Measurements from ENCODE around the gene GNG3. TPM values are rescaled to one million over a fixed set of nuclear protein-coding genes. Genes with fewer than 3 reads are reported as not detected.

GNG3 gene
- total RNA-seq, 1 donor from 2014 or later: not detected

GRCh38 chr11:62716206-62716605 lies 8.7 kb downstream of the GNG3 start:
- TF ChIP-seq CTCF (IDR thresholded peaks at IDR 0.05): no peak
- Histone ChIP-seq H3K36me3 (peaks cover 89 to 97% of the 10 kb centered on the region in 2 donors), H3K27me3 (no peaks in the 10 kb centered on the region), H3K27ac (no peak overlapping the region), H3K4me3 (no peak overlapping the region), H3K4me1 (no peaks in the 10 kb centered on the region), H3K9me3 (no peaks in the 10 kb centered on the region)
- DNase-seq (ENCODE audit: low spot score in 2 of 2): no peak
- intact Hi-C loops (cut with DNase I): no loop called here

- H3K9me3 ChIP-seq: no peaks in the 10 kb centered on the region
- intact Hi-C loops (cut with DNase I): no loop called here
- peaks cover 90 to 99% of the 10 kb centered on the region in 2 donors for H3K36me3 ChIP-seq
- DNase-seq (ENCODE audit: low spot score in 2 of 2): no peak
- H3K27ac ChIP-seq: no peak overlapping the region
- no peak for TF ChIP-seq CTCF (IDR thresholded peaks at IDR 0.05)
- H3K4me3 ChIP-seq: no peak overlapping the region
- no peaks in the 10 kb centered on the region for H3K27me3 ChIP-seq
- H3K4me1 ChIP-seq: no peaks in the 10 kb centered on the region
Observed at GRCh38 chr11:62716816-62717215, 9.3 kb downstream of the GNG3 start.

- intact Hi-C loops (cut with DNase I): no loop called here
- Histone ChIP-seq H3K36me3 (peaks cover 90 to 100% of the 10 kb centered on the region in 2 donors), H3K4me1 (peaks cover 0 to 6% of the 10 kb centered on the region in 2 donors), H3K4me3 (no peak overlapping the region), H3K9me3 (no peaks in the 10 kb centered on the region), H3K27ac (no peak overlapping the region), H3K27me3 (no peaks in the 10 kb centered on the region)
- TF ChIP-seq CTCF (IDR thresholded peaks at IDR 0.05): no peak
- no peak for DNase-seq (ENCODE audit: low spot score in 2 of 2)
Observed at GRCh38 chr11:62719302-62719978, 12.0 kb downstream of the GNG3 start.

- no peak for TF ChIP-seq CTCF (IDR thresholded peaks at IDR 0.05)
- no peaks in the 10 kb centered on the region for H3K27me3 ChIP-seq
- peaks cover 0 to 19% of the 10 kb centered on the region in 2 donors for H3K4me1 ChIP-seq
- no peak for DNase-seq (ENCODE audit: low spot score in 2 of 2)
- peaks cover 65 to 78% of the 10 kb centered on the region in 2 donors for H3K36me3 ChIP-seq
- no peak overlapping the region for H3K4me3 ChIP-seq
- intact Hi-C loops (cut with DNase I): no loop called here
- no peak overlapping the region for H3K27ac ChIP-seq
- no peaks in the 10 kb centered on the region for H3K9me3 ChIP-seq
Observed at GRCh38 chr11:62721994-62722393, 14.5 kb downstream of the GNG3 start.

GRCh38 chr11:62724171-62724570 lies 16.7 kb downstream of the GNG3 start:
- DNase-seq (ENCODE audit: low spot score in 2 of 2): no peak

More at GRCh38 chr11:62724171-62724570, 16.7 kb downstream of the GNG3 start:
- peaks cover 0 to 20% of the 10 kb centered on the region in 2 donors for H3K4me1 ChIP-seq
- intact Hi-C loops (cut with DNase I): no loop called here
- no peaks in the 10 kb centered on the region for H3K9me3 ChIP-seq
- H3K27me3 ChIP-seq: no peaks in the 10 kb centered on the region
- H3K36me3 ChIP-seq: peaks cover 45 to 56% of the 10 kb centered on the region in 2 donors
- peak overlapping the region; percentile 98 to 99 for H3K4me3 ChIP-seq
- no peak overlapping the region for H3K27ac ChIP-seq
- no peak for TF ChIP-seq CTCF (IDR thresholded peaks at IDR 0.05)
